Measurements from ENCODE around the gene STYK1.

STYK1 gene

GRCh38 chr12:10673659-10674384 lies at the start of gene STYK1:
STYK1 (minus strand) TSS chr12:10674052; CDS start chr12:10634618, 39,434 bp downstream.
- intact Hi-C loops (cut with DNase I), result no loop called here

DNA sequence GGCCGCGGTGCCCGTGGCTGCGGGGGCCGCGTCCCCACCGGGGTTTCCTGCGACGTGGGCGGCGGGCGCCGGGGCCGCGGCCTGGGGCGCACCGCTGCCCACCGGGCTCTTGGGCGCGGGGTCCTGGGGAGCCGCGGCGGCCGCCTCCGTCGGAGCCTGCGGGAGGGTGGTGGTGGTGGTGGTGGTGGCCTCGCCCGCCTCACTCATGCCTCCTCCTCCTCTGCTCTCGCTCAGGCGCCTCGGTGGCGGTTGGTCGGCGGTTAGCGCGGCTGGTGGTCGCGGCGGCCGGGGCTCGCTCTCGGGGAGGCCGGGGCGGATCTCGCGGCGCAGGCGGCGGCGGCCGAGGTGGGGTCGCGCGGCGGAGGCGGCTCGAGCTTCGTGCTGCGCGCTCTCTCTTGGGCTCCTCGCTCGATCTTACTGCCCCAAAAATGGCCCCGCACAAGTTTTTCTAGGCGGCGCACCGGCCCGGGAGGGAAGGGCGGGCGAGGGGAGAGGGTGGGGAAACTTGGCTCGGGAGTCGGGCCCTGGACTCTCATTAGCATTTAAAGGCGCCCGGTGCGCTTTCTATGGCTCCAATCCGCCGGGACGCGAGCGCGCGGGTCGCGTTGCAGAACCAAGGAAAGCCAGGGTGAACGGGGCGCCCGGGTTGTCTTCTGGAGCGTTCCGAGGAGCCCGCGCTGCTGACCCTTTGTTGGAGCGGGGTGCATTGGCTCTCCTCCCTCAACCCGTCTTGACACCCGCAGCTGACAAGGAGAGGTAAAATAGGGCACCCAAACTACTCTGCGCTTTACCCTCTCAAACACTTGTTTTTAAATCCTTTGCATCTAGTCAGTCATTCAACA lies 49.3 kb upstream of the STYK1 start, which contains the start of gene YBX3:
YBX3 (minus strand) TSS at position 419 of the 842 bp plus-strand sequence; CDS start at position 207, 212 bp downstream.
- peak; percentile 25 to 93 (median 56) for DNase-seq
- intact Hi-C loops (cut with DNase I), result loop anchor here (5.0 kb wide), 1 partner anchor 111 kb away; the partner anchor contains the start of gene MAGOHB

More at GRCh38 chr12:10673659-10674384, at the start of gene STYK1:
- peak; percentile 14 to 91 (median 54) for DNase-seq

GRCh38 chr12:10722502-10722904 lies 48.7 kb upstream of the STYK1 start:
- intact Hi-C loops (cut with DNase I), result loop anchor here (5.0 kb wide), 1 partner anchor 110 kb away; the partner anchor contains the start of gene MAGOHB
- DNase-seq, result peak in 5 of 10 donors; percentile 11 to 80 (median 67)

GRCh38 chr12:10721651-10722501 lies 48.0 kb upstream of the STYK1 start:
- peak; percentile 23 to 90 (median 62) for DNase-seq
- intact Hi-C loops (cut with DNase I), result loop anchor here (5.0 kb wide), 1 partner anchor 110 kb away; the partner anchor contains the start of gene MAGOHB

GRCh38 chr12:10720974-10721650 lies 47.3 kb upstream of the STYK1 start:
- DNase-seq, result no peak
- intact Hi-C loops (cut with DNase I), result loop anchor here (5.0 kb wide), 1 partner anchor 109 kb away; the partner anchor contains the start of gene MAGOHB

- intact Hi-C loops (cut with DNase I), result no loop called here
- no peak for DNase-seq
These were observed 45.6 kb upstream of the STYK1 start for GRCh38 chr12:10719482-10719881.

DNA sequence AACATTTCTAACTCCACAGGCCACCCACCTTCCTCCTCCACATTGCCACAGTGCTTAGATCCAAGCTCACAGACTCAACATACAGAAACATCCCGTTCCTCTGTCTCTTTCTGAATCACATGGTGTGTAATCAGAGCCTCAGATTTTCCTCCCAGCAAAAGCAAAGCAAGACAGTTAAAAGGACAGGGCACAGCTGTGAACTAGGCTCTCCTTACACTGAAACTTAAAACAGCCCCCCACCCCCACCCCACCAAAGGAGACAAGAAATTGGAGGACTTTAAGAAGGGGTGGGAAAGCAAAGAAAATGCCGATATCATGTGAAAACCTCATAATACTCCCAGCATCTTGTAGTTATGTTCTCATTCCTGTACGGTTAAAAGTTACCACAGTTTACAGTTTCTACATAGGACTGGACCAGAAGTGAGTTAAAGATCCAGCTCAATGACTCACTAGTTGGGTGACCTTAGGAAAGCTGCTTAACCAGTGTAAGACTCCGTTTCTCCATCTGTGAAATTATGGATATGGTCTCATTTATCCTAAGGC lies 44.5 kb upstream of the STYK1 start:
- DNase-seq, result no peak
- intact Hi-C loops (cut with DNase I), result no loop called here

- intact Hi-C loops (cut with DNase I), result no loop called here
- no peak for DNase-seq
These were observed 43.6 kb upstream of the STYK1 start for GRCh38 chr12:10717410-10717809.

DNA sequence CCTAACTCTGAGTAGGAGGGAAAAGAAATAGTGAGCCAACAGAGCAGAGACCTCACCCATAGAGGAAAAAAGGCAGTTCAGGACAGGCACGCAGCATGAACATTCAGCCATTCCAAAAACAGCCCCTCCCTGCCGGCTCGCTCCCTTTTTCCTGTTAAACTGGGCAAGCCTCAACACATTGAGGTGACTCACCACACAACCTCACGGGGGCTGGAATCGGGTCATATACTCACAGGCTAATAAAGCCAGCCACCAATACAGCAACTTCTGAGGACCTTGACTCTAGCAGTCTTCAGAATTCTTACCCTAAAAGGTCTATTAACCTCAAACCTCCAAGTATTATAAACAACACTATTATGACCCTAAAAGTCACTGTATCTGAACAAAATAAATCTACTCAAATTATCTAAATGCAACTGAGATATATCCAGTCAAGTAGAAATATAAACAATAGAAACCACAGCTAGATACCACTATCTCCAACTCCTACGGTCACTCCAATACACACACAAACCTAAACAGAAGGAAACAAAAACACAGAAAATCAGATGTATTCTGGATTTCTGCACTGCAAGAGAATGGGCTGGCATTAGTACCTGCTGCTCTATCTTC lies 43.0 kb upstream of the STYK1 start:
- intact Hi-C loops (cut with DNase I), result no loop called here
- peak in 7 of 10 donors; percentile 9 to 88 (median 33) for DNase-seq

DNA sequence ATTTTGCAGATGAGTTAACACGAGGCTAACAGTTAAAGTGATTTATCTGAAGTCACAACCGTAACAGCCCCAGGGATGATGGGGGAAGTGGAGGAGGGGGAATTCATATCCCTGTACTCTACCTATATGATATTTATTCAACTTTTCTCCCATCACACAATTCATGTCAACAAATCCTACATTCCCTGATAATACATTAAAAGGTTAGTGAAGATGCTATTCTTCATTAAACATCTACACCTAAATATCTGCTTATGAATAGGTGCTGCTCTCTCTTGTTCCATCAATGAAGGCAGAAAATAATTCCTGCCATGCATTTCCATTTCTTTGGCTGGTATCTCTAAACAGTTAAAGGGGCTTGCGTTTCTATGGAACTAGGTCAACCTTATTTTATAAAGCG lies 42.4 kb upstream of the STYK1 start:
- intact Hi-C loops (cut with DNase I), result no loop called here
- no peak for DNase-seq

GRCh38 chr12:10715491-10715890 lies 41.6 kb upstream of the STYK1 start:
- intact Hi-C loops (cut with DNase I), result no loop called here
- no peak for DNase-seq

- intact Hi-C loops (cut with DNase I), result no loop called here
- peak in 2 of 10 donors; percentile 71 to 73 for DNase-seq
These were observed 36.0 kb upstream of the STYK1 start for GRCh38 chr12:10709808-10710207.

DNA sequence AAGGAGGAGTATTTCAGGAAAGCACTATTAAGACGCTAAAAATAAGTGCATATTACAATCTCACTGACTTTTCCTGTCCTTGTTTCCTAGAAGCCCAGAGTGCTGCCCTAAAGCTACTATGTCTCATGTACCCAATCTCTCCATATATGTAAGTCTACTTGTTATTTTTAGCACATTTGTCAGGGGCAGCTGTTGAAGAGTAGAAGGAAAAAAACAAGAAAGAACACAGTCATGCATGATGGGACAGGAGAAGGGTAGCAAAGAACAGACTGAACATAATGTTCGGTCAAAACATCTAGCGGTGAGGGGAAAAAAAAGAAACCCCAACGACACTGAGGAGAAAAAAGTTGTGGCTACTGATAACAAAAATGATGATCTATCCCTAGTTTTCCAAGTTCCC lies 35.0 kb upstream of the STYK1 start:
- intact Hi-C loops (cut with DNase I), result no loop called here
- DNase-seq, result no peak

- intact Hi-C loops (cut with DNase I), result no loop called here
- DNase-seq, result no peak
These were observed 31.8 kb upstream of the STYK1 start for GRCh38 chr12:10705655-10706054.

DNA sequence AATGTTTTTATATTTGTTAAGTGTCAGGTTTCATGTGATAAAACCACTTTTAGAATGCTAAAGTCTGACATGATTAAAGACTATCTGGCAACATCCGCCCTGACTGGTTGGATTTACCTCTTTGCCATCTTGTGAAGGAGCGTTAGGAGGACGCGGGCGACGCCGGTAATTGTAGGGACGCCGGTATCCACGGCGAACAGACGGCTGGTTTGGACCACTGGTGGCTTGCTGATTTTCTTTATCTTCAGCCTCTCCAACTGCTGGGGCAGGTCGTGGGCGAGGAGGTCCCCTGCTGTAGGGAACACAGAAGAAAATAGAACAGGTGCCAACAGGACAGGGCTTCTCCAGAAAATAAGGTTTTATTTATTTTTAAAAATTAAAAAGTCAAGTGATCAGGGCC lies 28.0 kb upstream of the STYK1 start:
- intact Hi-C loops (cut with DNase I), result no loop called here
- DNase-seq, result peak in 1 of 10 donors; percentile 81

DNA sequence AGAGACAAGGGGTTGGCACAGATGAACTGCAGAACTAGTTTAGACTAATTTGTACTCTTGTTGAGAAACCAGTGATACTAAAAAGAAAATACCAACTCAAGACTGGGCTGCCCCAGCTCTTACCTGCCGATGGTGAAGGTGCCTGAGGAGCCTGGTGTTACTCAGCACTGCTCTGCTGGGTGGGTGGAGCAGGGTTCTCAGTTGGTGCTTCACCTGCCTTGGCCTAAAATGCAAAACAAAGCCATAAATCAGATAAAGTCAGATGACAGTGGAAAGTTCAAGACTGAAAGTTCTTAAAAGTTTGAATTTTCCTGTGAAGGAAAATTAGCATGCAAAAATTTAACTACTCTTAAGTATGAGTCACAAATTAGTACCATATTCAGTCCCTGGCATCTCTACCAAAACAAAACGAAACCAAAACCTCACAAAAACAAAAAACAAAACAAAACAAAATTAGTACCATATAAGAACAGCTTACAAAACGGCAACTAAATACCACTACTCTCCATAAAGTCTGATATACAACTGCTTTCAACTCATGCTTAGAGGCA lies 27.4 kb upstream of the STYK1 start:
- DNase-seq, result no peak
- intact Hi-C loops (cut with DNase I), result no loop called here

GRCh38 chr12:10700581-10700980 lies 26.7 kb upstream of the STYK1 start:
- no peak for DNase-seq
- intact Hi-C loops (cut with DNase I), result no loop called here

GRCh38 chr12:10697862-10698261 lies 24.0 kb upstream of the STYK1 start:
- no peak for DNase-seq
- intact Hi-C loops (cut with DNase I), result no loop called here

DNA sequence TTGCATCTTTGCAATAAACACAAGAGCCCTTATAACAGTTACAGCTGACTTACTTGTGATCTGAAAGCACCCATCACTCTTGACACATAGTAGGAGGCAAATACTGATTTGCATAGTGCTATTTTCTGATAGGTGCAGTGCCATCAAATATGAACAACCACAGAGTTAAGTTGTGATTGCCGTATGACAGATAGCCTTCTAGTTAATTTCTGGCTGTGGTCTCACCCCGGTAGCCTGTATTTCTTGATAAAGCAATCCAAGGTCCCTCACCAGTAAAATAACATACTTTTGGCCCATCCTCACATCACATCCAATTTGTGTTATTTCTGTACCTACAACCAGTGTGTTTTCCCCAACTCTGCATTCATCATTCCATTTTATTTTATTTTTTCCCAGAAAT lies 23.3 kb upstream of the STYK1 start:
- intact Hi-C loops (cut with DNase I), result no loop called here
- DNase-seq, result no peak
